Hematopoietic multipotent progenitor cell treated with erythropoietin and hydrocortisone succinate and interleukin-3 and kit ligand, for 8 days (in vitro differentiated cells): ENCODE data around the gene BAD.

Experiments
- DNase-seq: peaks from one replicate; pipeline ENCODE4 v3.0.0-alpha.2; 2015

The BAD gene

DNA sequence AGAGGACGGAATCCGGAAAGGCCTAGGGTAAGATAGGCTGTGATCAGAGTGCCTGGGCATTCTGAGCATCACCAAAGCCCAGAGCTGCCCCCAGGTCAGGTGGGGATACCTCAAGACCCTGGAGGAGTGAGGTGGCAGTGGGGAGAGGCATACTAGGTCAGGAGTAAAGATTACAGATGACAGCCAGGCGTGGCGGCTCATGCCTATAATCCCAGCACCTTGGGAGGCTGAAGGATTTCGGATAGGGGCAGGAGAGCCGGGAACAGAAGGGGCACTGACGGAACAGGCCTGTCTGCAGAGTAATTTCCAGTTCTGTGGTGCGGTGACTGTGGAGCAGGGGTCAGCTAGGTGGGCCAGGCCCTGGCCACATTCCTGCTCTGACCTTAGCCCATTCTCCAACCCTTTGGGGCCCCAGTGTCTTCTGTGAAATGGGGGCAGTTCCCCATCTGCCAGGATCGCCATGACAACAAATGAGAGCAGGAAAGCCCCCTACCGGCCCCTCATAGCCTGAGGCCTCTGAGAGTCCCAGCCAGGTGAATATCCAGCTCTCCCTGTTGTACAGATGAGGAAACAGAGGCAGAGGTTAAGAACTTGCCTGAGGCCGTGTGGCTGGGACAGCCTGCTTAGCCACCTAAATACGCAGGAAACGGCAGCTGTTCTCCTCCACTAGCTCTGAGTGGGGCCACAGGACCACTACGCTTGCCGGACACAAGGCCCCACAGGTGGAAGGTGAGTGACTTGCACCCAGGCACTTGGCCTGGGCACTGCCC, 9.2 kb downstream of the BAD start:
- no peak for DNase-seq

DNA sequence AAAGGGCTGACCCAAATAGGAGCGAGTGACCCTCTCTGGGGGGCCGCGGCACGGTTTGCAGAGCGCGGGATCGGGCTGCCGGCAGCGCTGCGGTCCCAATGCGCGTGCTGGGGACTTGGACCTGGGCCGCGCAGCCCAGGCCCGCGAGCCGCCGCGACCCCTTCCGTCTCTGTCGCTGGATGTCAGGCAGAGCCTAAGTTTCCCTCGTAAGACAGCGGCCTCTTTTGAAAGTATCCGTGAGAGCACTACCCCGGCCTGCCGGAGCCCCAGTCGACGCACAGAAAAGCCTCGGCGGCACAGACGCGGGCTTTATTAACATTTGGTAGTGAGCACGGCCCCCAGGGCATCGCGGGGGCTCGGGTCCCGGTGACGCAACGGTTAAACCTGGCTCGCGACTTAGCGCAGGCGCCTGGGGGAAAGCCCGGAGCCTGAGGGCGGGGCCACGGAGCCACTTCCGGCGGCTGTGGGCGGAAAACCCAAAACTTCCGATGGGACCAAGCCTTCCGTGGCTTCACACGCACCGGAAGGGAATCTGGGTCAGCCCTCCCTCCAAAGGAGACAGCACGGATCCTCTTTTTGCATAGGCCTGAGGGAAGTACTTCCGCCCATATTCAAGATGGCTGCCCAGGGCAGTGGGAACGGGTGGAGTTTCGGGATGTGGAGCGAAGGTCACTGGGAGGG, 14.8 kb downstream of the BAD start:
- DNase-seq: peak; percentile 100

DNA sequence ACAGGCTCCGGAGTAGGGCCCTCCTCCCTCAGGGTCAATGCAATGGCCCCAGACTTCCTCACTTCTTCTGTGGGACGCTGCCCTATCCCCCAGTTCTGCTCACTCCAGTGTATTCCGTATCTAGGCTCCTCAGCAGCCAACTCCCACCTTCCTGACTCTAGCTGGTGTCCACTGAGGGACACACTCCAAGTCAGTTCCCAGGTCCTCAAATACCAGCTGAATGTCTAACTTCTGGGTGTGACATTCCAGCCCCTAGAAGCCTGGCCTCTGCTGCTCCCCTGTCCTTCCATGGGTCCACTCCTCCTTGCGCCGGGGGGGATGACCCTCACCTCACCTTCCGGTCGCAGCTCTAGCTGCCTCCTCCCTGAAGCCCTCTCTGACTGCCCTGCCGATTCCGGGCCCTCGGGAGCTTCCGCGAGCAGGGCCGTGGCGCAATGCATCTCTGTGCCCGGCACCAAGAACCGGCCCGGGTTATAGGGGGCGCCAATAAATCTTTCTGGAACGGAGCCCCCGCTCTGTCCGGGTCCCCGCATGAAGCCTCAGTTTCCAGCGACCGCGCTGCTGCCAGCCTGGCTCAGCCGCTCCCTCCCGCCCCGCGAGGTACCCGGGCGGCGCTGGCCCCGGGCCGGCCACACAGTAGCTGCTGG, 15.4 kb downstream of the BAD start:
- DNase-seq: peak; percentile 51

DNA sequence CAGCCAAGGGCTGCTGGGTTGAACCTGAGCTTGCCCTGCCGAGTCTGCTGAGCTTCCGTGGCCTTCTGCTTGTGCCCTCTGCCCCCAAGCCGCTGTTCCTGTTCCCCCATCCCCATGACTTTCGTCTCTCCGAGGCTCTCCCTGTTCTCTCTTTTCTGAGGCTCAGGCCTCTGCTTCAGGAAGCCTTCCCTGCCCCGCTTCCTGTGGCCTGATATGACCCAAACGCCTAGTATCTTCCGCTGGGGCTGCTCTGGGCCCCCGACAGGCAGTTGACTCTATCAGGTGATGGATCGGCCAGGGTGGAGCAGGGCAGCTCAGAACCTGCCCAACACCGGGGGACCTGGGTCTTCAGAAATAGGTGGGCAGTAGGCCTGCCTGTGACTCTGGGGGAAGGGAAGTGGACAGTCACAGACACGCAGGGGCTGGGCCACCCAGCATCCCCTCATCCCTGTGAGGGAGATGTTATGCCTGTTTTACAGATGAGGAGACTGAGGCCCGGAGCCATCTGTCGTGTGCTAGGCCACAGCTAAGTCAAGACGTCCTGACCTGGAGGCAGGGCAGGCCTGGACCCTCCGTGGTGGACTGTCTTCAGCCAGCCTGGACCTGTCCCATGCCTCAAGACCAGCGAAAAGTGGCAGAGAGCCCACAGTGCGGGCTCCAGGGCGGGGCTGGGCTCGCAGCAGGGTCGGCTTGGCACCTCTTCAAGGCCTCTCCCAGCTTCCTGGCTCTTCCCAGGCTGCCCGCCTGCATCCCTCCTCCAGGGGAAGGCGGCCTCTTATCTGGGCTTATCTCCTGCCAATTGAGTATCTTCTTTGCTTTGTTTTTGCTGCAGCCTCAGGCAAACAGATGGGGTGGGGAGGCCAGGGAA, 16.2 kb downstream of the BAD start:
- peak; percentile 72 for DNase-seq

DNA sequence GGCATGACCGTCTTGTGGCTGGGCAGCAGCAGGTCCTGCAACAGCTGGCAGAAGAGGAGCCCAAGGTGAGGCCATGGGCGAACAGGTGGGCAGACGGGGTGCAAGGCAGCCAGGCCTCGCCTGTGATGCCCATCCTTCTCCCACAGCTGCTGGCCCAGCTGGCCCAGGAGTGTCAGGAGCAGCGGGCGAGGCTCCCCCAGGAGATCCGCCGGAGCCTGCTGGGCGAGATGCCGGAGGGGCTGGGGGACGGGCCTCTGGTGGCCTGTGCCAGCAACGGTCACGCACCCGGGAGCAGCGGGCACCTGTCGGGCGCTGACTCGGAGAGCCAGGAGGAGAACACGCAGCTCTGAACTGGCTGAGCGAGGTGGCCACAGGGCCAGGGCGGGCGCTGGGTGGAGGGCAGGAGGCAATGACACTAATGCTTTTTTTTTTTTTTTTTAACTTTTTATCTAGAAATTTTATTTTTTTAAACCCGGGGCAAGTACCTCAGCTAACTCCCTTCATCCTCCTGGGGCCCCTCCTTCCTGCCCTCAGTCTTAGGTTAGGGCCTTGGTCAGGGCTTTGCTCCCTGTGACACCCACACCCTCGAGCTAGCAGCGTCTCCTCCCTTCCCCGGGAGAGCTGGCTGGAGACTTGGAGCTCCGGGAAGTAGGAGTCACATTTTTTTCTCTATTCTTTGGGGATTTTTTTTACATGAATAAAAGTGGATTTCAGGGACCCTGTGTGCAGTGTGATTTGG, 17.1 kb downstream of the BAD start:
- no peak for DNase-seq

DNA sequence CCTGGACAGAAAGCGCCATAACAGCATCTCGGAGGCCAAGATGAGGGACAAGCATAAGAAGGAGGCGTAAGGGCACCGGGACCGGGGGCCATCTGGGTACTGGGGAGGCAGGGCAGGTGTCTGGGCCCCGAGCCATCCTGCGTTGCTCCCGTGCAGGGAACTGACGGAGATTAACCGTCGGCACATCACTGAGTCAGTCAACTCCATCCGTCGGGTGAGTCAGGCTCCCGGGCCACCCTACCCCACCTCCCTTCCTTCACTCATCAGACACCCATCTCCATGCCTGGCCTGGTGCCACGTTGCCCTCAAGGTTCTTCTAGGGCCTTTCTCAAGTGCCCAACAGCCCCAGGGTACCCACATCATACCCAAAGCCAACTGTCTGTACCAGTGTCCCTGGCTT, 18.1 kb downstream of the BAD start:
- DNase-seq: no peak

DNA sequence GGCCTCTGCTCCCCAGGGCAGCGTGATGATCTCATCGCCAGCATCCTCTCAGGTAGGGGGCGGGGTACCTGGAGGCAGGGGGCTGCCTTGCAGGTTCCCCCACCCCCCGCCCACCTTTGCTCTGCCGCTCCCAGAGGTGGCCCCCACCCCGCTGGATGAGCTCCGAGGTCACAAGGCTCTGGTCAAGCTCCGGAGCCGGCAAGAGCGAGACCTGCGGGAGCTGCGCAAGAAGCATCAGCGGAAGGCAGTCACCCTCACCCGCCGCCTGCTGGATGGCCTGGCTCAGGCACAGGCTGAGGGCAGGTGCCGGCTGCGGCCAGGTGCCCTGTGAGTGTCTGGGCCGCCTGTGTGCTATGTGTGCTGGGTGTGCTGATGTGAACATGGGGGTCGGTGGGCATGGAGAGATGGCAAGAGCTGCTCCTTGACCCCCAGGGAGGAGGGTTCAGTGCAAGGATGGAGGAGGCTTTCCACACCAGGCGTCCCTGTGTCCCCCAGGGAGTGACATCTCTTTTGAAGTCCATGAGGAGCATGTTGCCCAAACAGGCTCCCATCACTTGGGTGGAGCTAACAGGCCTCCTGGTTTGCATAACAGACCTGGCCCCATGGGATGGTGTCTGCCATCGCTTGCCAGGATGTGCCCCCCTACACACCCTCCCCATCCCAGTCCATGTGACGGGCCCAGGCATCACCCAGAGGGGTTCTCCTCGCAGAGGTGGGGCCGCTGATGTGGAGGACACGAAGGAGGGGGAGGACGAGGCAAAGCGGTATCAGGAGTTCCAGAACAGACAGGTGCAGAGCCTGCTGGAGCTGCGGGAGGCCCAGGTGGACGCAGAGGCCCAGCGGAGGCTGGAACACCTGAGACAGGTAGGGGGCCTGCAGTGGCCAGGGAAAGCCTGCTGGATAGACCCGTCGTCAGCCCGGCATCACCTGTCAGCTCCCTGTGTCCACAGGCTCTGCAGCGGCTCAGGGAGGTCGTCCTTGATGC, 19.0 kb downstream of the BAD start:
- no peak for DNase-seq

DNA sequence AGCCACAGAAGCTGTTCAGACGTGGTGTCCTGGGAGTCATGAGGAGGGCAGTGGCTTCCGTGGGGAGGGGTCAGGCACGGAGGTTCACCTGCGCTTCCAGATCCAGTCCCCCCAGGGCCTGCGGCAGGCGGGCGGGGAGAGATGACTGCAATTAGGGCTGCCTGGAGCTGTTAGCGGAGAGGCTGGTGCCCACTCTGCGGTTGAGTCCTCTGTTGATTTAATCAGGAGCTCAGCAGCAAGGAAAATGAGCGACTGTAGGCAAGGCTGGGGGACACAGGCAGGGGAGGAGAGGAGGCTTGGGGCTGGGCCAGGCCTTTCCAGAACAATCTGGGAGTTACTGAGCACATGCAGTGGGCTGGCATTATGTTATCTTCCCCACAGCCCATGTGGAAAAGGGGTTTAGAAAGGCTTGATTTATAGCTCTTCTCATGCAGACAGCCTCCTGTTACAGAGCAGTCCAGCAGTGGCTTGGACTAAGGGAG, 20.1 kb downstream of the BAD start:
- no peak for DNase-seq

DNA sequence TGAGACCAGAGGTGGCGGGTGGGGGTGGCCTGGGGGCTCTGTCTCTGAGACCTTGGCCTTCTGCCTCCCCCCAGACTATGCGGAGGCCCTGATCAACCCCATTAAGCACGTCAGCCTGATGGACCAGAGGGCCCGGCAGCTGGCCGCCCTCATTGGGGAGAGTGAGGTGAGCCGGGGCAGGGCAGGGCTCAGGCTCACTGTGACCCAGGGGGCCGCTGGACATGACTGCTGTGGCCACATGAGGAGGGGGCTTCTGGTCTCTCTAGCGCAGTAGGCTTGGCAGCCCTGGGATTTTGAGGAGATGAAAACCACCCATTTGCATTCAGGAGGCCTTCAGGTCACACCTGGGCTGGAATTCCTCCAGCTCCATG, 20.5 kb downstream of the BAD start:
- DNase-seq: no peak

DNA sequence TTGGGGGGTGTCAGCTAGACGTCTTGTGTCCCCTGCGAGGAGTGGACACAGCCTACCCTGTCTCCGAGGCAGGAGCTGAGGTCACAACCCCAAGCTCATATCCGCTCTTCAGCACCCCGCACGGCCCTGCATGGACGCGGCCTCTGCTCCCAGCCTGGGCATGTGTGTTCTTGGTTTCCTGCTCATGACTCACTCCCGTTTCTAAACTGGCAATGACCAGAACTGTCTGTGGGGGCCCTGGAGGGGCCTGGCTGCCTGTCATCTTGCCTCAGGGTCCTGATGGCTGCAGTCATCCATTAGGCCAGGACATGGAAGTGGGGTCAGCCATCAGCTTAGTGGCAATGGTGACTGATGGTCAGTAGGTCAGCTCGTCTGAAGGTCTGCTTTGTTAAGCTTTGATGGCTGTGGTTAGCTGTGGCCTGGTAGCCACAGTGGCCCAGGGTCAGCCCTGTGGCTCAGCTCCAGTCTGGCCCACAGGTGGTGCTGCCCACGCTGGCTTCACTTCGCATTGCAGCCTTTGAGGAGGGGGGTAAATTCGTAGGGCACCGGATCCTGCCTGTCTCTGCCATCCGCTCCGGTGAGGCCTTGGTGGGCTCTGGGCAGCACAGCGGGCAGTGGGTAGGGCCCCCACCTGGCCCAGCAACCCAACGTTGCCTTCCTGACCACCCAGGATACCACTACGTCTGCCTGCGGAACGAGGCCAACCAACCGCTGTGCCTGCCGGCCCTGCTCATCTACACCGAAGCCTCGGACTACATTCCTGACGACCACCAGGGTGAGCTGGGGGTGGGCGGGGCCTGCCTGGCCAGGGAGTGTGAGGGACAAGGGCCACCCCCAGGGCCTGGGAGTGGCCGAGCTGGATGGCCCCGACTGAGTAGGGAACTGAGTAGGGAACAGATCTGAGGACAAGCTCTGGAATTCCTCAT, 21.2 kb downstream of the BAD start:
- DNase-seq: no peak

DNA sequence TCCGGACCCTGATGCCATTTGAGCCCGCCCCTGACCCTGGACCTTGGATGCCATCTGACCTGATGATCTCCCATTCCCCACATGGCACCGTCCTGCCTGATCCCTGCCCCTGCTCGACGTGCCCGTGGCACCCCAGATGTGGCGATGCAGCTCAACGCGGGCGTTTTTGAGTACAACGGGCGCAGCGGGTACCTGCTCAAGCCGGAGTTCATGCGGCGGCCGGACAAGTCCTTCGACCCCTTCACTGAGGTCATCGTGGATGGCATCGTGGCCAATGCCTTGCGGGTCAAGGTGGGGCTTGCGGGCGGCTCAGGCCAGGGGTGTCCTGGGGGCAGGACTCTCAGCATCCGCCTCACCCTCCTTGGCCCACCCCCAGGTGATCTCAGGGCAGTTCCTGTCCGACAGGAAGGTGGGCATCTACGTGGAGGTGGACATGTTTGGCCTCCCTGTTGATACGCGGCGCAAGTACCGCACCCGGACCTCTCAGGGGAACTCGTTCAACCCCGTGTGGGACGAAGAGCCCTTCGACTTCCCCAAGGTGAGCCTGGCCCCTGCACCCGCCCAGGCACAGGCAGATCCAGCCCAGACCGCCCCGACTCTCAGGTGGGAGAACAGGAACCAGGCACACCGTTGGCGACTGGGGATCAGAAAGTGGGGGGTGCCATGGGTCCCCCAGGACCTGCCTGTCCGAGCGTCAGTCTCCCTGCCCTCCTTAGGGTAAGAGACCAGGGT, 22.0 kb downstream of the BAD start:
- no peak for DNase-seq

DNA sequence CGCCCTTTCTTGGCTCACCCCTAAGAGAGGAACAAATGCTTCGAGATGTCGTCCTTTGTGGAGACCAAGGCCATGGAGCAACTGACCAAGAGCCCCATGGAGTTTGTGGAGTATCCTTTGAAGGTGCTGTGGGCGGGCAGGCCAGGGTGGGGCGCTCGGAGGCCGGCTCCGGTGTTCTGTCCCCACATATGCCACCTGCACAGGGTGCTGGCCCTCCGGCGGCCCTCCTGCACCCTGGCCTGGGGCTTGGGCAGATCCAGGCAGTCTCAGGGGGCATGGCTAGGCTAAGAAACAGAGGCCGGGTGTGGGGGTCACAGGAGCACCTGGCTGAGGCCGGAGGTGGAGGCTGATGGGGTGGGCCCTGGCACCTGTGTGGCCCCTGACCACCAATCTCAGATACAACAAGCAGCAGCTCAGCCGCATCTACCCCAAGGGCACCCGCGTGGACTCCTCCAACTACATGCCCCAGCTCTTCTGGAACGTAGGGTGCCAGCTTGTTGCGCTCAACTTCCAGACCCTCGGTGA, 22.8 kb downstream of the BAD start:
- DNase-seq: no peak

DNA sequence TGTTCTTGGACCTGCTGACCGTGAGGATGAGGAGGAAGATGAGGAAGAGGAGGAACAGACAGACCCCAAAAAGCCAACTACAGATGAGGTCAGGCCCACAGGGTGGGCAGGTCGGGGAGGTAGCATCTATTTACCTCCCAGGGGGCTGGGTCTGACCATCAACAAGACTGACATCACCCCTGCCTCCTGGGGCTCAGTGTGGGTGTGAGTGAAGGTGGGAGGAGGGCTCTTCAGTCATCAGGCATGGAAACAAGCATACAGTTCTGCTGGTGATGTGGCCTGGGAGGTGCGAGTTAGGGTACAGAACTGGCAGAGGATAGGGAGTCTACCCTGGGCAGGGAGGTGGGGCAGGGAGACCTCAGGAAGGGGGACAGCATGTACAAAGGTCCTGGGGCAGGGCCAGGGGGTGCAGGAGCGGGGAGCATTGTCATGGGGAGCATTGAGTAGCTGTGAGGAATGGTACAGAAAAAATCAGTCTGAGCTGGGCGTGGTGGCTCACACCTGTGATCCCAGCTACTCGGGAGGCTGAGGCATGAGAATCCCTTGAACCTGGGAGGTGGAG, 24.2 kb downstream of the BAD start:
- no peak for DNase-seq

DNA sequence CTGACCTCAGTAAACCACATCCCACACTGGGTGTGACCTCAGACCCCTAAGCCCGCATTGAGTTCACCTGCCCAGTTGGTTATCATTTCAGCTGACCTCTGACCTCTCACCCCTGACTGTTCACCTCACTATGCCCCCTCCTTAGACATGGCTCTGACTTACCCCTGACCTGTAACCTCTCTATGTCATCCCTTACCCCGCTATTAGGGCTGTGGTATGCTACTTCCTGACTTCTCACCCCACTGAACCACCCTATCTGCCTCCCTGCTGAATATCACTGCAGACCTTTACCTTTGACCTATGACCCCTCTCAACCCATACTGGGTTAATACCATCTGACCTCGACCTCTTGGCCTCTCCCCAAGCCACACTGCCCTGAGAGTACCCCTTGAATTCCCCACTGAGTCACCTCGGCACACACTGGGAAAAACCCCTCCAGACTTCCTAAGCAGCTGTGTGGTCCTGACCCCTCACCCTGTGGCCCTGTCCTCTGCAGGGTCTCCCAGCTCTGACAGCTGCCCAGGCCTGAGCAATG, 24.9 kb downstream of the BAD start:
- no peak for DNase-seq

DNA sequence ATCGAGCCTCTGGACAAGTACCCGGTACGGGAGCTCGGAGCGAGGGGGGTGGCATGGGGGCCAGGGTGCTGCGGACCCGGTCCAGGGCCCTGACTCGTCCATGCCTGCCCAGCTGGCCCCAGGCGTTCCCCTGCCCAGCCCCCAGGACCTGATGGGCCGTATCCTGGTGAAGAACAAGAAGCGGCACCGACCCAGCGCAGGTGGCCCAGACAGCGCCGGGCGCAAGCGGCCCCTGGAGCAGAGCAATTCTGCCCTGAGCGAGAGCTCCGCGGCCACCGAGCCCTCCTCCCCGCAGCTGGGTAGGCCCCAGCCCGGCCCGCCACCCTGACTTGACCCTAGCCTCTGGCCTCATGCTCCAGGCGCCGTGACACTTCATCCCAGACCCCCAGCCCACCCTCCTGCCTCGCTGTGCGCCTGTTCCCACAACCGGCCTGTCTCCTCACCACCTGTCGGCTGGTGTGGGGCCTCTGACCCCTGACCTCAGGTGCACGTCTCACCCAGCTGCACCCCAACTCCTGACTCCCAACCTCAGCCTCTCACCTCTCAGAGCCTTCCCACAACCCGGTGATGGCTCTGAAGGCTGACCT, 25.4 kb downstream of the BAD start:
- DNase-seq: no peak

DNA sequence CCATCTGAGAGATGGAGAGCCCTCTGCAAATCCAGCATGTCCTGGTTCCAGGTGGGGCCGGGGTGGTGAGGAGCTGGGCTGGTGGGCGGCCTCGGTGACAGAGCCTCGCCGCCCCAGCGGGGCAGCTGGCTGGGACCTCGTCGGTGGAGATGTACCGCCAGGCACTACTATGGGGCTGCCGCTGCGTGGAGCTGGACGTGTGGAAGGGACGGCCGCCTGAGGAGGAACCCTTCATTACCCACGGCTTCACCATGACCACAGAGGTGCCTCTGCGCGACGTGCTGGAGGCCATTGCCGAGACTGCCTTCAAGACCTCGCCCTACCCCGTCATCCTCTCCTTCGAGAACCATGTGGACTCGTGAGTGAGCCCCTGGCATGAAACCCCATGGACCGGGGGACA, 26.1 kb downstream of the BAD start:
- DNase-seq: no peak

DNA sequence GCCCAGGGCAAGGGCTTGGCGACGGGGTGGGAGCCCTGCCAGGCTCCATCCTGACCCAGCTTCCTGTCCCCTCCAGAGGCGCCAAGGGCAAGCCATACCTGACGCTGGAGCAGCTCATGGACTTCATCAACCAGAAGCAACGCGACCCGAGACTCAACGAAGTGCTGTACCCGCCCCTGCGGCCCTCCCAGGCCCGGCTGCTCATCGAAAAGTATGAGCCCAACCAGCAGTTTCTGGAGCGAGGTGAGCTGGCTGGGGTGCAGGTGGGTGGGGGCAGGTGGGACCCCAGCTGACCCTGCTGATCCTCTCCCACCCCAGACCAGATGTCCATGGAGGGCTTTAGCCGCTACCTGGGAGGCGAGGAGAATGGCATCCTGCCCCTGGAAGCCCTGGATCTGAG, 28.2 kb downstream of the BAD start:
- DNase-seq: no peak
